ENCODE results near the gene KEAP1.

KEAP1 gene

DNA sequence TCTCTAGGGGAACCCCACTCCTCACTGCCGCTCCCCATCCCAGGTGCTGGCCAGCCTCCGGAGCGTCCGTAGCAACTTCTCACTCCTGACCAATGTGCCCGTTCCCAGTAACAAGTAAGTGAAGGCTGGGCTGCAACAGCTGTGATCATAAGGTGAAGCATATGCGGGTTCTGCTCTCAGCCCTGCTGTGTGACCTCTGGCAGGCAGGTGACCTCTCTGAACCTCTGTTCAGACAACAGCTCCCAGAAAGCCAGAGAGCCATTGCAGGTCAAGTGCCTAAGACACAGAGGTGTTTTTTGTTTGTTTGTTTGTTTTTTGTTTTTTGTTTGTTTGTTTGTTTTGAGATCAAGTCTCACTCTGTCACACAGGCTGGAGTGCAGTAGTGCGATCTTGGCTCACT is 54.1 kb downstream of the KEAP1 start:
- DNase-seq: no peak

DNA sequence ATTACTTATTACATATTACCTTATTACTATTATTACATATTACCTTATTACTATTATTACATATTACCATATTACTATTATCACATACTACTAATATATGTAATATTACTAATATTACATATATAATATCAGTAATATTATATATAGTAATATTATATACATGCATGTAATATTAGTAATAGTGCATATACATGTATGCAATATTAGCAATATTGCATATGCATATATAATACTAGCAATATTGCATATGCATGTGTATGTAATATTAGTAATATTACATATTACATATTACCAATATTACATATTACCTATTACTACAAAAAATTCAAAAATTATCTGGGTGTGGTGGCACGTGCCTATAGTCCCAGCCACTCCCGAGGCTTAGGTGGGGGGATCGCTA is 60.5 kb downstream of the KEAP1 start:
- no peak for DNase-seq

DNA sequence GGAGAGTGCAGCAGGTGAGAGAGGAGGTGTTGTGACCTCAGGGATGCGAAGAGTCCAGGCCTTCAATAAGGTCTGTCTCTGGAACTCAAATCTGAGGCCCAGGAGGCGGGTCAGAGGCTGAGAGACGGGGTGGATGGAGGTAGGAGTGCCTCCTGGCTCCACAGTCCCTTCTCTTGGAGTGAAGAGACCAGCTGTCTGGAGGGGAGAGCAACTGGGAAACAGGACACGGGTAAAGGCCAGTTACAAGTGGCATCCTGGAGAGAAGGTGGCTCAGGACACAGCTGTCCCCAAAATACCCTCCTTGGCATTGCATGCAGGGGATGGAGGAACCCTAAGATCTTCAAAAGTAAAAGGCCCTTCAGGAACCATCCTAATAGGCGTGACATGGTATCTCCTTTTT is 63.6 kb downstream of the KEAP1 start:
- DNase-seq: no peak
